SK-N-SH treated with all-trans-retinoic acid at 6 μM for 48 hours (cell line): ENCODE measurements around the gene ASB4.

ENCODE experiments used
- ATAC-seq: fragments of 200-7000 bp; cut with Tn5 transposase; 3 replicates; pipeline ENCODE4 v1.9.1; 2020; ENCODE audit warnings: mild to moderate bottlenecking, moderate library complexity
- ARNTL ChIP-seq: fragments of 450-650 bp; formaldehyde crosslinking; IDR thresholded peaks from 2 replicates; pipeline ENCODE4 v1.5.0; 2020; ENCODE audit warnings: low read depth, mild to moderate bottlenecking, moderate library complexity, borderline replicate concordance
- BACH2 ChIP-seq: fragments of 250-450 bp; sonication (Bioruptor Pico); IDR thresholded peaks from 2 replicates; pipeline ENCODE4 v1.9.0; 2021; ENCODE audit warnings: mild to moderate bottlenecking, borderline replicate concordance
- CSDC2 ChIP-seq: fragments of 250-450 bp; sonication (Bioruptor Pico); IDR thresholded peaks from 2 replicates; pipeline ENCODE4 v1.5.0; 2020; ENCODE audit warnings: mild to moderate bottlenecking, moderate library complexity
- ESRRG ChIP-seq: fragments of 250-450 bp; sonication (Bioruptor Pico); IDR thresholded peaks from 2 replicates; pipeline ENCODE4 v1.6.1; 2021; ENCODE audit warnings: mild to moderate bottlenecking
- GLIS3 ChIP-seq: fragments of 250-450 bp; sonication (Bioruptor Pico); IDR thresholded peaks from 2 replicates; pipeline ENCODE4 v1.5.0; 2020; ENCODE audit warnings: mild to moderate bottlenecking, moderate library complexity
- ISL1 ChIP-seq: fragments of 250-450 bp; sonication (Bioruptor Pico); IDR thresholded peaks from 2 replicates; pipeline ENCODE4 v2.1.2; 2022; ENCODE audit warnings: mild to moderate bottlenecking, moderate library complexity
- OSR1 ChIP-seq: fragments of 250-450 bp; sonication (Bioruptor Pico); IDR thresholded peaks from 2 replicates; pipeline ENCODE4 v1.8.0; 2022; ENCODE audit warnings: moderate library complexity, mild to moderate bottlenecking, inconsistent platforms
- PPARA ChIP-seq: fragments of 250-450 bp; sonication (Bioruptor Pico); IDR thresholded peaks from 2 replicates; pipeline ENCODE4 v1.5.0; 2020; ENCODE audit warnings: mild to moderate bottlenecking, borderline replicate concordance
- RARB ChIP-seq: fragments of 250-450 bp; sonication (Bioruptor Pico); IDR thresholded peaks from 2 replicates; pipeline ENCODE4 v1.8.0; 2021; ENCODE audit warnings: mild to moderate bottlenecking, moderate library complexity
- SNAI2 ChIP-seq: fragments of 250-450 bp; sonication (Bioruptor Pico); IDR thresholded peaks from 2 replicates; pipeline ENCODE4 v1.5.0; 2020; ENCODE audit warnings: mild to moderate bottlenecking, moderate library complexity
- TCF4 ChIP-seq: fragments of 250-450 bp; sonication (Bioruptor Pico); IDR thresholded peaks from 2 replicates; pipeline ENCODE4 v1.8.0; 2021; ENCODE audit warnings: mild to moderate bottlenecking, moderate library complexity, borderline replicate concordance
- TOX ChIP-seq: fragments of 250-450 bp; sonication (Bioruptor Pico); IDR thresholded peaks from 2 replicates; pipeline ENCODE4 v1.8.0; 2021; ENCODE audit warnings: mild to moderate bottlenecking, moderate library complexity, borderline replicate concordance
- ZC3H10 ChIP-seq: fragments of 250-450 bp; sonication (Bioruptor Pico); IDR thresholded peaks from 2 replicates; pipeline ENCODE4 v1.5.1; 2021; ENCODE audit warnings: mild to moderate bottlenecking, moderate library complexity
- ZFP3 ChIP-seq: fragments of 250-450 bp; sonication (Bioruptor Pico); IDR thresholded peaks from 2 replicates; pipeline ENCODE4 v1.5.0; 2020; ENCODE audit warnings: mild to moderate bottlenecking, moderate library complexity
- ZFP30 ChIP-seq: fragments of 450-650 bp; formaldehyde crosslinking; IDR thresholded peaks from 2 replicates; pipeline ENCODE4 v1.5.0; 2022; ENCODE audit warnings: mild to moderate bottlenecking, moderate library complexity
- ZNF565 ChIP-seq: fragments of 450-650 bp; formaldehyde crosslinking; conservative IDR thresholded peaks from 2 replicates; pipeline ENCODE4 v1.5.0; 2020; ENCODE audit warnings: low read depth, mild to moderate bottlenecking, moderate library complexity
- ZNF70 ChIP-seq: fragments of 450-650 bp; formaldehyde crosslinking; IDR thresholded peaks from 2 replicates; pipeline ENCODE4 v1.5.0; 2020; ENCODE audit warnings: mild to moderate bottlenecking, moderate library complexity
- ZNF8 ChIP-seq: fragments of 450-650 bp; formaldehyde crosslinking; IDR thresholded peaks from 2 replicates; pipeline ENCODE4 v1.5.0; 2020; ENCODE audit warnings: mild to moderate bottlenecking, moderate library complexity
- TF ChIP-seq, protein P1 (sequence below): fragments of 250-450 bp; sonication (Bioruptor Pico); IDR thresholded peaks from 2 replicates; pipeline ENCODE4 v1.5.1; 2020; ENCODE audit warnings: low read depth, mild to moderate bottlenecking, moderate library complexity
- TF ChIP-seq, protein P2 (sequence below): fragments of 250-450 bp; sonication (Bioruptor Pico); IDR thresholded peaks from 2 replicates; pipeline ENCODE4 v1.5.1; 2021; ENCODE audit warnings: mild to moderate bottlenecking, moderate library complexity
- TF ChIP-seq, protein P3 (sequence below): fragments of 250-450 bp; sonication (Bioruptor Pico); IDR thresholded peaks from 2 replicates; pipeline ENCODE4 v1.5.0; 2020; ENCODE audit warnings: mild to moderate bottlenecking, moderate library complexity
- TF ChIP-seq, protein P4 (sequence below): fragments of 250-450 bp; sonication (Bioruptor Pico); IDR thresholded peaks from 2 replicates; pipeline ENCODE4 v1.8.0; 2020; ENCODE audit warnings: mild to moderate bottlenecking, moderate library complexity, borderline replicate concordance

ASB4 gene

DNA sequence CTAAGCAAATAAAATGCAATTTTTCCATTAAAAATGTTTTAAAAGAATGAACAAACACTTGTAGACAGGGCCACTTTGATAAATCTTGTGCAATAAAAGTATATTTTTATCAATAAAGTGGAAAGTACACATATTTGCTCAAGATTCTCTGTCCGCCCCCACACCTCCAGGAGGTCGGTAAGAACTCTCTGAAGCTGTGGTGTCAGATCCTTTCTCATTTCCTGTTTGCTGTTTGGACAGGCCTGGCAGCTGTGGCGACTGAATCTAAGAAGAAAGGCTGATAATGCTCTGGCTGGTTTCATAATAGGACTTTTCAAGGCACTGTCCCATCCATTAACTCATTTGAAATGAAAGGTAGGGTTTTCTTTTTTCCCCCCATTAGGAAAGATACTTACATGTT, 15.3 kb upstream of the ASB4 start:
- TF ChIP-seq BACH2 (CRISPR knock-in tag) (no peak), OSR1 (CRISPR knock-in tag) (no peak), GLIS3 (no peak), CSDC2 (CRISPR knock-in tag) (no peak), ARNTL (no peak), TOX (CRISPR knock-in tag) (no peak), ESRRG (CRISPR knock-in tag) (no peak), ZC3H10 (no peak), ZNF565 (CRISPR knock-in tag) (no peak), ISL1 (CRISPR knock-in tag) (no peak), ZFP3 (no peak), RARB (CRISPR knock-in tag) (no peak), TCF4 (CRISPR knock-in tag) (no peak), ZFP30 (CRISPR knock-in tag) (no peak), ZNF70 (no peak), ZNF8 (CRISPR knock-in tag) (no peak), PPARA (no peak)
- TF ChIP-seq, protein P1, sequence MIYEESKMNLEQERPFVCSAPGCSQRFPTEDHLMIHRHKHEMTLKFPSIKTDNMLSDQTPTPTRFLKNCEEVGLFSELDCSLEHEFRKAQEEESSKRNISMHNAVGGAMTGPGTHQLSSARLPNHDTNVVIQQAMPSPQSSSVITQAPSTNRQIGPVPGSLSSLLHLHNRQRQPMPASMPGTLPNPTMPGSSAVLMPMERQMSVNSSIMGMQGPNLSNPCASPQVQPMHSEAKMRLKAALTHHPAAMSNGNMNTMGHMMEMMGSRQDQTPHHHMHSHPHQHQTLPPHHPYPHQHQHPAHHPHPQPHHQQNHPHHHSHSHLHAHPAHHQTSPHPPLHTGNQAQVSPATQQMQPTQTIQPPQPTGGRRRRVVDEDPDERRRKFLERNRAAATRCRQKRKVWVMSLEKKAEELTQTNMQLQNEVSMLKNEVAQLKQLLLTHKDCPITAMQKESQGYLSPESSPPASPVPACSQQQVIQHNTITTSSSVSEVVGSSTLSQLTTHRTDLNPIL, result no peak
- TF ChIP-seq, protein P2, sequence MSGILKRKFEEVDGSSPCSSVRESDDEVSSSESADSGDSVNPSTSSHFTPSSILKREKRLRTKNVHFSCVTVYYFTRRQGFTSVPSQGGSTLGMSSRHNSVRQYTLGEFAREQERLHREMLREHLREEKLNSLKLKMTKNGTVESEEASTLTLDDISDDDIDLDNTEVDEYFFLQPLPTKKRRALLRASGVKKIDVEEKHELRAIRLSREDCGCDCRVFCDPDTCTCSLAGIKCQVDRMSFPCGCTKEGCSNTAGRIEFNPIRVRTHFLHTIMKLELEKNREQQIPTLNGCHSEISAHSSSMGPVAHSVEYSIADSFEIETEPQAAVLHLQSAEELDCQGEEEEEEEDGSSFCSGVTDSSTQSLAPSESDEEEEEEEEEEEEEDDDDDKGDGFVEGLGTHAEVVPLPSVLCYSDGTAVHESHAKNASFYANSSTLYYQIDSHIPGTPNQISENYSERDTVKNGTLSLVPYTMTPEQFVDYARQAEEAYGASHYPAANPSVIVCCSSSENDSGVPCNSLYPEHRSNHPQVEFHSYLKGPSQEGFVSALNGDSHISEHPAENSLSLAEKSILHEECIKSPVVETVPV (CRISPR knock-in tag), result no peak
- TF ChIP-seq, protein P3, sequence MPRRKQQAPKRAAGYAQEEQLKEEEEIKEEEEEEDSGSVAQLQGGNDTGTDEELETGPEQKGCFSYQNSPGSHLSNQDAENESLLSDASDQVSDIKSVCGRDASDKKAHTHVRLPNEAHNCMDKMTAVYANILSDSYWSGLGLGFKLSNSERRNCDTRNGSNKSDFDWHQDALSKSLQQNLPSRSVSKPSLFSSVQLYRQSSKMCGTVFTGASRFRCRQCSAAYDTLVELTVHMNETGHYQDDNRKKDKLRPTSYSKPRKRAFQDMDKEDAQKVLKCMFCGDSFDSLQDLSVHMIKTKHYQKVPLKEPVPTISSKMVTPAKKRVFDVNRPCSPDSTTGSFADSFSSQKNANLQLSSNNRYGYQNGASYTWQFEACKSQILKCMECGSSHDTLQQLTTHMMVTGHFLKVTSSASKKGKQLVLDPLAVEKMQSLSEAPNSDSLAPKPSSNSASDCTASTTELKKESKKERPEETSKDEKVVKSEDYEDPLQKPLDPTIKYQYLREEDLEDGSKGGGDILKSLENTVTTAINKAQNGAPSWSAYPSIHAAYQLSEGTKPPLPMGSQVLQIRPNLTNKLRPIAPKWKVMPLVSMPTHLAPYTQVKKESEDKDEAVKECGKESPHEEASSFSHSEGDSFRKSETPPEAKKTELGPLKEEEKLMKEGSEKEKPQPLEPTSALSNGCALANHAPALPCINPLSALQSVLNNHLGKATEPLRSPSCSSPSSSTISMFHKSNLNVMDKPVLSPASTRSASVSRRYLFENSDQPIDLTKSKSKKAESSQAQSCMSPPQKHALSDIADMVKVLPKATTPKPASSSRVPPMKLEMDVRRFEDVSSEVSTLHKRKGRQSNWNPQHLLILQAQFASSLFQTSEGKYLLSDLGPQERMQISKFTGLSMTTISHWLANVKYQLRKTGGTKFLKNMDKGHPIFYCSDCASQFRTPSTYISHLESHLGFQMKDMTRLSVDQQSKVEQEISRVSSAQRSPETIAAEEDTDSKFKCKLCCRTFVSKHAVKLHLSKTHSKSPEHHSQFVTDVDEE (CRISPR knock-in tag), result no peak
- ATAC-seq, result peak; percentile 26; the same call in 1 of the 3 replicates

DNA sequence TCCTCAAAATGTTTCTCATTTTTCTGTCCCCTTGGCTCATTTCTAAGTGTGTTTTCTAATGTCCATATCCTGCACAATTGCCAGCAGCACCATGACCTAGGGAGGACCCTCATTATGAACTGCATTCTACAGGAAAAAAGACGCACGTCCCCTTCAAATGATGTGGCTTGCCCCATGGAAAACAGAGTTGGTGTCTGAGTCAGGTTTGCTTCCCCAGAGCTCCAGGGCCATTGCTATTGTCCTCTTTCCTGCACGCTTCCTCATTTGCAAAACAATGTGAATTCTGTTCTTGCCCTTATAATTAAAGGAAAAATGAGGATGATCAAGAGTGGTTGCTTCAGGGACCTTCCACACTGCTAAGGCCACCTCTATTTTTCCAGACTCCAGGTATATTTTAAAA, 14.7 kb upstream of the ASB4 start:
- ATAC-seq, result no peak
- TF ChIP-seq TOX (CRISPR knock-in tag) (no peak), GLIS3 (no peak), SNAI2 (CRISPR knock-in tag) (no peak), CSDC2 (CRISPR knock-in tag) (no peak), TCF4 (CRISPR knock-in tag) (no peak), ZFP3 (no peak), ESRRG (CRISPR knock-in tag) (no peak), ZFP30 (CRISPR knock-in tag) (no peak), OSR1 (CRISPR knock-in tag) (no peak), ZC3H10 (no peak), RARB (CRISPR knock-in tag) (no peak), ZNF70 (no peak)
- TF ChIP-seq, protein P4, sequence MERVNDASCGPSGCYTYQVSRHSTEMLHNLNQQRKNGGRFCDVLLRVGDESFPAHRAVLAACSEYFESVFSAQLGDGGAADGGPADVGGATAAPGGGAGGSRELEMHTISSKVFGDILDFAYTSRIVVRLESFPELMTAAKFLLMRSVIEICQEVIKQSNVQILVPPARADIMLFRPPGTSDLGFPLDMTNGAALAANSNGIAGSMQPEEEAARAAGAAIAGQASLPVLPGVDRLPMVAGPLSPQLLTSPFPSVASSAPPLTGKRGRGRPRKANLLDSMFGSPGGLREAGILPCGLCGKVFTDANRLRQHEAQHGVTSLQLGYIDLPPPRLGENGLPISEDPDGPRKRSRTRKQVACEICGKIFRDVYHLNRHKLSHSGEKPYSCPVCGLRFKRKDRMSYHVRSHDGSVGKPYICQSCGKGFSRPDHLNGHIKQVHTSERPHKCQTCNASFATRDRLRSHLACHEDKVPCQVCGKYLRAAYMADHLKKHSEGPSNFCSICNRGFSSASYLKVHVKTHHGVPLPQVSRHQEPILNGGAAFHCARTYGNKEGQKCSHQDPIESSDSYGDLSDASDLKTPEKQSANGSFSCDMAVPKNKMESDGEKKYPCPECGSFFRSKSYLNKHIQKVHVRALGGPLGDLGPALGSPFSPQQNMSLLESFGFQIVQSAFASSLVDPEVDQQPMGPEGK (CRISPR knock-in tag), result no peak
- TF ChIP-seq, protein P1, result no peak
- TF ChIP-seq, protein P3 (CRISPR knock-in tag), result no peak
